H9 (cell line): Measurements from ENCODE around the gene NRXN3. TPM values are rescaled to one million over a fixed set of nuclear protein-coding genes. Genes with fewer than 3 reads are reported as not detected.
"Not testable (repeated sequence)": the region's sequence is repeated elsewhere in the genome, so short reads cannot be mapped to it uniquely, and the experiment has no call there.

Experiments used
- DNase-seq: peaks from one replicate; pipeline ENCODE4 v3.0.0-alpha.2; 2017
- H2AFZ ChIP-seq: one replicate; pipeline ENCODE4 v1.6.1; 2013; ENCODE audit warnings: mild to moderate bottlenecking, low read length, control low read depth, moderate library complexity
- H2AK5ac ChIP-seq: 2 replicates; pipeline ENCODE4 v1.6.1; 2013; ENCODE audit warnings: low read length, control low read depth, mixed read lengths; ENCODE audit not compliant: insufficient read length
- H2BK120ac ChIP-seq: one replicate; pipeline ENCODE4 v1.6.1; 2013; ENCODE audit warnings: low read depth, mild to moderate bottlenecking, low read length, control low read depth, inconsistent platforms; ENCODE audit not compliant: poor library complexity, severe bottlenecking
- H2BK12ac ChIP-seq: 2 replicates; pipeline ENCODE4 v1.6.1; 2013; ENCODE audit warnings: low read length, control low read depth, mixed read lengths, low read depth; ENCODE audit not compliant: insufficient read length
- H2BK15ac ChIP-seq: 2 replicates; pipeline ENCODE4 v1.6.1; 2013; ENCODE audit warnings: low read depth, low read length, control low read depth
- H2BK20ac ChIP-seq: one replicate; pipeline ENCODE4 v1.6.1; 2013; ENCODE audit warnings: low read depth, mild to moderate bottlenecking, low read length, control low read depth, inconsistent platforms; ENCODE audit not compliant: poor library complexity, severe bottlenecking
- H2BK5ac ChIP-seq: 2 replicates; pipeline ENCODE4 v1.6.1; 2013; ENCODE audit warnings: low read length, control low read depth, mixed read lengths; ENCODE audit not compliant: insufficient read length
- H3K14ac ChIP-seq: 2 replicates; pipeline ENCODE4 v1.6.1; 2013; ENCODE audit warnings: low read length, control low read depth; ENCODE audit not compliant: insufficient read depth
- H3K18ac ChIP-seq: 2 replicates; pipeline ENCODE4 v1.6.1; 2013; ENCODE audit warnings: low read depth, mild to moderate bottlenecking, mixed read lengths, low read length, control low read depth; ENCODE audit not compliant: insufficient read length
- H3K23ac ChIP-seq: 2 replicates; pipeline ENCODE4 v1.6.1; 2013; ENCODE audit warnings: low read length, control low read depth, mixed read lengths, low read depth; ENCODE audit not compliant: insufficient read length
- H3K23me2 ChIP-seq: 2 replicates; pipeline ENCODE4 v1.6.1; 2013; ENCODE audit warnings: low read depth, mild to moderate bottlenecking, mixed read lengths, low read length, control low read depth; ENCODE audit not compliant: insufficient read length, poor library complexity, severe bottlenecking
- H3K27ac ChIP-seq: 2 replicates; pipeline ENCODE4 v1.5.1; 2013; ENCODE audit warnings: low read length, control low read depth, mixed read lengths, low read depth; ENCODE audit not compliant: insufficient read length
- H3K27me3 ChIP-seq: 2 replicates; pipeline ENCODE4 v1.6.1; 2013; ENCODE audit warnings: low read length, control low read depth, inconsistent platforms; ENCODE audit not compliant: insufficient read depth
- H3K4ac ChIP-seq: 2 replicates; pipeline ENCODE4 v1.6.1; 2013; ENCODE audit warnings: low read depth, mild to moderate bottlenecking, control low read depth, inconsistent platforms, low read length, moderate library complexity
- H3K4me1 ChIP-seq: 2 replicates; pipeline ENCODE4 v1.6.1; 2013; ENCODE audit warnings: low read length, control low read depth, inconsistent platforms; ENCODE audit not compliant: insufficient read depth
- H3K4me2 ChIP-seq: 2 replicates; pipeline ENCODE4 v1.6.1; 2013; ENCODE audit warnings: low read length, control low read depth, mixed read lengths; ENCODE audit not compliant: insufficient read length, insufficient read depth
- H3K56ac ChIP-seq: 2 replicates; pipeline ENCODE4 v1.6.1; 2013; ENCODE audit warnings: low read depth, mild to moderate bottlenecking, mixed read lengths, low read length, control low read depth; ENCODE audit not compliant: insufficient read length
- H3K79me1 ChIP-seq: 2 replicates; pipeline ENCODE4 v1.6.1; 2013; ENCODE audit warnings: low read depth, mild to moderate bottlenecking, moderate library complexity, low read length, control low read depth, inconsistent platforms; ENCODE audit not compliant: insufficient read depth, poor library complexity, severe bottlenecking
- H3K79me2 ChIP-seq: 2 replicates; pipeline ENCODE4 v1.6.1; 2013; ENCODE audit warnings: low read length, control low read depth, inconsistent platforms; ENCODE audit not compliant: insufficient read depth
- H3K9ac ChIP-seq: 2 replicates; pipeline ENCODE4 v1.6.1; 2013; ENCODE audit warnings: low read length, control low read depth, mixed read lengths; ENCODE audit not compliant: insufficient read length; ENCODE audit errors: extremely low read depth
- H3K9me3 ChIP-seq: one replicate; pipeline ENCODE4 v1.6.1; 2013; ENCODE audit warnings: low read depth, low read length, inconsistent platforms; ENCODE audit not compliant: control insufficient read depth
- H3T11ph ChIP-seq: one replicate; pipeline ENCODE4 v1.6.1; 2013; ENCODE audit warnings: mild to moderate bottlenecking, low read length, control low read depth, inconsistent platforms
- H4K20me1 ChIP-seq: one replicate; pipeline ENCODE4 v1.6.1; 2013; ENCODE audit not compliant: control insufficient read depth, insufficient read length, insufficient read depth
- H4K5ac ChIP-seq: 2 replicates; pipeline ENCODE4 v1.6.1; 2013; ENCODE audit warnings: low read depth, mild to moderate bottlenecking, mixed read lengths, low read length, control low read depth; ENCODE audit not compliant: insufficient read length
- H4K8ac ChIP-seq: replicated peaks from 2 replicates; pipeline ENCODE4 v1.6.1; 2013; ENCODE audit warnings: low read length, control low read depth, mixed read lengths, low read depth; ENCODE audit not compliant: insufficient read length
- H4K91ac ChIP-seq: 2 replicates; pipeline ENCODE4 v1.6.1; 2013; ENCODE audit warnings: low read depth, mild to moderate bottlenecking, moderate library complexity, mixed read lengths, low read length, control low read depth; ENCODE audit not compliant: insufficient read length
- H3K27ac Mint-ChIP-seq, 3 experiments: 2 replicates in 2 of 3; 3 replicates in 1 of 3; pipeline ENCODE4 v1.8.0; 2020 to 2021; ENCODE audit warnings: mixed read lengths in 3 of 3, mild to moderate bottlenecking in 1 of 3, moderate library complexity in 1 of 3
- H3K27me3 Mint-ChIP-seq: 2 replicates; pipeline ENCODE4 v1.8.0; 2021; ENCODE audit warnings: low read depth, mild to moderate bottlenecking, moderate library complexity, mixed read lengths
- H3K36me3 Mint-ChIP-seq, 3 experiments: 2 replicates in 2 of 3; 3 replicates in 1 of 3; pipeline ENCODE4 v1.8.0; 2020 to 2021; ENCODE audit warnings: low read depth in 3 of 3, mixed read lengths in 3 of 3; ENCODE audit not compliant: insufficient read depth in 1 of 3
- H3K4me1 Mint-ChIP-seq, 2 experiments: 2 replicates each; pipeline ENCODE4 v1.8.0; 2020; ENCODE audit warnings: mixed read lengths in 2 of 2
- H3K4me3 Mint-ChIP-seq, 2 experiments: 2 replicates in 1 of 2; 3 replicates in 1 of 2; pipeline ENCODE4 v1.8.0; 2020 to 2021; ENCODE audit warnings: mild to moderate bottlenecking in 2 of 2, mixed read lengths in 2 of 2, moderate library complexity in 1 of 2
- H3K9me3 Mint-ChIP-seq, 2 experiments: 2 replicates in 1 of 2; 3 replicates in 1 of 2; pipeline ENCODE4 v1.8.0; 2020; ENCODE audit warnings: mild to moderate bottlenecking in 2 of 2, mixed read lengths in 2 of 2, moderate library complexity in 1 of 2
- WGBS: extraction: QIAGEN DNeasy Blood & Tissue Kit; methylation state at CpG from one replicate; pipeline ENCODE4 v1.1.7; 2013; ENCODE audit warnings: missing lambda C conversion rate, low lambda C conversion rate, mixed read lengths; ENCODE audit not compliant: insufficient read length; ENCODE audit errors: extremely low coverage; 5-methylcytosine and 5-hydroxymethylcytosine counted together
- total RNA-seq: library from RNA; stranded (reverse); gene quantifications from 2 replicates; pipeline ENCODE4 v1.2.1, GENCODE V29; 2021
- TF ChIP-seq, protein P1 (sequence below): fragments of 200-600 bp; sonication (generic); conservative IDR thresholded peaks from 3 replicates; pipeline ENCODE4 v1.8.0; 2021; ENCODE audit warnings: antibody characterized with exemption, mild to moderate bottlenecking

The NRXN3 gene
- total RNA-seq, 1 experiment from 2014 or later: 1.8 TPM

DNA sequence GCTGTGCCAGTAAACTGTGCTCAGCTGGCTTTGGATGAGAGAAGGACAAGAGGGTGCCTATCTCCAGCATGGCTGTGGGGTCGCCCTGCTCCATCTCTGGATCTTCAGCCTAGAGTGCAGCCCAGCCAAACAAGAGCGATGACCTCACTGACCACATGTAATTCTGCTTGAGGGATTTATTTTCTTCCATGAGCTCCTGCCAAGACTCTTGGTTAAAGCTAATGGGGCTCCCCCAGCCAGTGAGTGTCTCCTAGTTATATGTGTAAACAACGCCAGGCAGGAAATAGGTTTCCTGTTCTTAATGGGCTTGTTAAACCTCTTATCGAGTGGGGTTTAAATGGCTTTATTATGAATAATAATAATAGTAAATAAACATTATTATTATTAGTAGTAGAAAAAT is 397.2 kb downstream of the NRXN3 start:
- Mint-ChIP-seq H3K9me3 (peaks cover 0 to 2% of the 10 kb centered on the region in 2 experiments; a peak in 1 of 5 replicates), H3K36me3 (no peaks in the 10 kb centered on the region), H3K4me1 (peaks cover 8 to 12% of the 10 kb centered on the region in 2 experiments), H3K27me3 (no peaks in the 10 kb centered on the region; the same call in 1 of the 2 replicates), H3K4me3 (no peak overlapping the region), H3K27ac (no peak overlapping the region)
- Histone ChIP-seq H4K8ac (no peak overlapping the region), H3K27me3 (no peaks in the 10 kb centered on the region), H3K79me2 (no peaks in the 10 kb centered on the region), H4K20me1 (no peaks in the 10 kb centered on the region), H4K91ac (no peak overlapping the region), H3K9me3 (no peaks in the 10 kb centered on the region), H3K23ac (no peak overlapping the region), H3K79me1 (no peaks in the 10 kb centered on the region), H3K9ac (no peak overlapping the region), H2BK120ac (no peak overlapping the region), H3K4ac (no peak overlapping the region), H3K27ac (no peak overlapping the region), H2BK5ac (no peak overlapping the region), H2BK12ac (no peak overlapping the region), H3K56ac (no peak overlapping the region), H3T11ph (no peak overlapping the region), H3K14ac (no peak overlapping the region), H2BK15ac (no peak overlapping the region), H3K23me2 (no peaks in the 10 kb centered on the region), H3K18ac (no peak overlapping the region), H2AFZ (no peak overlapping the region), H3K4me1 (no peaks in the 10 kb centered on the region), H2AK5ac (no peak overlapping the region), H4K5ac (no peak overlapping the region), H3K4me2 (no peak overlapping the region), H2BK20ac (no peak overlapping the region)
- WGBS: no CpG with 5 or more reads among the region's 4 CpGs
- no peak for DNase-seq
- TF ChIP-seq, protein P1, sequence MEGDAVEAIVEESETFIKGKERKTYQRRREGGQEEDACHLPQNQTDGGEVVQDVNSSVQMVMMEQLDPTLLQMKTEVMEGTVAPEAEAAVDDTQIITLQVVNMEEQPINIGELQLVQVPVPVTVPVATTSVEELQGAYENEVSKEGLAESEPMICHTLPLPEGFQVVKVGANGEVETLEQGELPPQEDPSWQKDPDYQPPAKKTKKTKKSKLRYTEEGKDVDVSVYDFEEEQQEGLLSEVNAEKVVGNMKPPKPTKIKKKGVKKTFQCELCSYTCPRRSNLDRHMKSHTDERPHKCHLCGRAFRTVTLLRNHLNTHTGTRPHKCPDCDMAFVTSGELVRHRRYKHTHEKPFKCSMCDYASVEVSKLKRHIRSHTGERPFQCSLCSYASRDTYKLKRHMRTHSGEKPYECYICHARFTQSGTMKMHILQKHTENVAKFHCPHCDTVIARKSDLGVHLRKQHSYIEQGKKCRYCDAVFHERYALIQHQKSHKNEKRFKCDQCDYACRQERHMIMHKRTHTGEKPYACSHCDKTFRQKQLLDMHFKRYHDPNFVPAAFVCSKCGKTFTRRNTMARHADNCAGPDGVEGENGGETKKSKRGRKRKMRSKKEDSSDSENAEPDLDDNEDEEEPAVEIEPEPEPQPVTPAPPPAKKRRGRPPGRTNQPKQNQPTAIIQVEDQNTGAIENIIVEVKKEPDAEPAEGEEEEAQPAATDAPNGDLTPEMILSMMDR: no peak

DNA sequence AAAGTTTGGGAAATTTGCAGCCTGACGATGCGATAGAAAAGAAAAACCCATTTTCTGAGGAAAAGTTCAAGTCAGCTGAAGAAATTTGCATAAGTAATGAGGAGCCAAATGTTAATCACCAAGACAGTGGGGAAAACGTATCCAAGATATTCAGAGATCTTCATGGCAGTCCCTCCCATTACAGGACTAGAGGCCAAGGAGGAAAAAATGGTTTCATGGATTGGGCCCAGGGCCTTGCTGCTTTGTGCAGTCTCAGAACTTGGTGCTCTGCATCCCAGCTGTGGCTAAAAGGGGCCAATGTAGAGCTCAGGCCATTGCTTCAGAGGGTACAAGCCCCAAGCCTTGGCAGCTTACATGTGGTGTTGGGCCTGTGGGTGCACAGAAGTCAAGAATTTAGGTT is 403.6 kb downstream of the NRXN3 start:
- H3K79me1 ChIP-seq, H3K27ac Mint-ChIP-seq: not testable (repeated sequence)
- WGBS: no CpG with 5 or more reads among the region's 3 CpGs

More for the DNA sequence above, 403.6 kb downstream of the NRXN3 start:
- H2AFZ ChIP-seq, H4K20me1 ChIP-seq, H3T11ph ChIP-seq, H3K27ac ChIP-seq, H3K23me2 ChIP-seq, H3K4me2 ChIP-seq, H2BK5ac ChIP-seq, H3K56ac ChIP-seq, H3K14ac ChIP-seq, H3K4ac ChIP-seq, H2BK120ac ChIP-seq, H2AK5ac ChIP-seq, H3K27me3 ChIP-seq, DNase-seq, H3K9ac ChIP-seq, H3K79me2 ChIP-seq, H3K23ac ChIP-seq, H4K5ac ChIP-seq, H2BK20ac ChIP-seq, H3K27me3 Mint-ChIP-seq, H2BK15ac ChIP-seq, H3K18ac ChIP-seq, H2BK12ac ChIP-seq, H4K91ac ChIP-seq, H4K8ac ChIP-seq, H3K4me3 Mint-ChIP-seq, H3K4me1 ChIP-seq, H3K4me1 Mint-ChIP-seq: not testable (repeated sequence)
- H3K9me3 ChIP-seq: peaks cover 17% of the 10 kb centered on the region
- Mint-ChIP-seq H3K9me3 (peaks cover 27 to 32% of the 10 kb centered on the region in 2 experiments), H3K36me3 (peaks cover 15 to 26% (median 16%) of the 10 kb centered on the region in 3 experiments)
